SK-N-SH (cell line): Measurements from ENCODE around the gene TNFRSF19. TPM values are rescaled to one million over a fixed set of nuclear protein-coding genes. Genes with fewer than 3 reads are reported as not detected.

ENCODE experiments used
- CTCF ChIA-PET: fragments of 300-600, 350-600 bp; formaldehyde crosslinking; extraction: SDS; loops from one replicate; lab custom pipeline; 2021; lab: Yijun Ruan, JAX
- POLR2A ChIA-PET: fragments of 350-600 bp; sonication (Branson Sonifier 250); formaldehyde crosslinking; extraction: SDS; loops from one replicate; lab custom pipeline; 2020; ENCODE audit warnings: antibody characterized with exemption, inconsistent platforms; lab: Yijun Ruan, JAX
- DNase-seq: peaks from one replicate; pipeline ENCODE4 v3.0.0; 2012
- H2AFZ ChIP-seq: fragments of 200-600 bp; sonication (generic); 2 replicates; pipeline ENCODE4 v1.8.1; 2016; ENCODE audit warnings: antibody characterized with exemption, mild to moderate bottlenecking, low read depth
- H3F3A ChIP-seq: fragments of 200-600 bp; sonication (generic); replicated peaks from 2 replicates; pipeline ENCODE3; 2016; ENCODE audit warnings: antibody characterized with exemption, mild to moderate bottlenecking; ENCODE audit not compliant: insufficient read depth
- H3K27ac ChIP-seq, 2 experiments: fragments of 200-500 bp in 1 of 2; fragments of 200-600 bp in 1 of 2; sonication (Bioruptor generic) in 1 of 2; sonication (generic), shearing (Covaris generic) in 1 of 2; 2 replicates each; pipeline versions ENCODE4 v1.5.1 to v1.6.1; 2014 to 2016; ENCODE audit warnings: low read depth in 2 of 2, inconsistent platforms in 1 of 2, low read length in 1 of 2, mild to moderate bottlenecking in 1 of 2, mixed read lengths in 1 of 2
- H3K27me3 ChIP-seq: fragments of 200-600 bp; sonication (generic), shearing (Covaris generic); 2 replicates; pipeline ENCODE4 v1.6.1; 2016; ENCODE audit warnings: mixed run types; ENCODE audit not compliant: insufficient read depth
- H3K36me3 ChIP-seq, 2 experiments: fragments of 200-500 bp in 1 of 2; fragments of 200-600 bp in 1 of 2; sonication (Bioruptor generic) in 1 of 2; sonication (generic) in 1 of 2; replicated peaks in 1 of 2; 2 replicates each; pipeline versions ENCODE3 to v1.5.1; 2014 to 2016; ENCODE audit warnings: low read length in 1 of 2, mild to moderate bottlenecking in 1 of 2; ENCODE audit not compliant: insufficient read depth in 2 of 2, control insufficient read depth in 1 of 2
- H3K4me1 ChIP-seq, 2 experiments: fragments of 200-500 bp in 1 of 2; fragments of 200-600 bp in 1 of 2; sonication (Bioruptor generic) in 1 of 2; sonication (generic), shearing (Covaris generic) in 1 of 2; 2 replicates each; pipeline versions ENCODE4 v1.5.1 to v1.6.1; 2014 to 2016; ENCODE audit warnings: low read depth in 1 of 2, low read length in 1 of 2, mixed run types in 1 of 2; ENCODE audit not compliant: insufficient read depth in 2 of 2, control insufficient read depth in 1 of 2
- H3K4me2 ChIP-seq: fragments of 200-600 bp; sonication (generic), shearing (Covaris generic); 2 replicates; pipeline ENCODE4 v1.6.1; 2017; ENCODE audit warnings: mixed run types
- H3K4me3 ChIP-seq, 2 experiments: fragments of 200-500 bp in 1 of 2; fragments of 200-600 bp in 1 of 2; sonication (Bioruptor generic) in 1 of 2; sonication (generic), shearing (Covaris generic) in 1 of 2; 2 replicates each; pipeline versions ENCODE4 v1.5.1 to v1.8.1; 2014 to 2016; ENCODE audit warnings: low read depth in 2 of 2, inconsistent platforms in 1 of 2, low read length in 1 of 2, mild to moderate bottlenecking in 1 of 2, mixed read lengths in 1 of 2, moderate library complexity in 1 of 2
- H3K79me2 ChIP-seq: fragments of 200-600 bp; sonication (generic); 2 replicates; pipeline ENCODE4 v1.8.1; 2017; ENCODE audit warnings: mild to moderate bottlenecking; ENCODE audit not compliant: insufficient read depth
- H3K9ac ChIP-seq: fragments of 200-600 bp; sonication (generic); 2 replicates; pipeline ENCODE4 v1.6.1; 2017; ENCODE audit warnings: mixed run types
- H3K9me2 ChIP-seq: fragments of 200-600 bp; sonication (generic); 2 replicates; pipeline ENCODE4 v1.6.1; 2017; ENCODE audit warnings: mixed run types
- H3K9me3 ChIP-seq: fragments of 200-600 bp; sonication (generic); 2 replicates; pipeline ENCODE4 v1.6.1; 2017; ENCODE audit warnings: mixed run types, mild to moderate bottlenecking, moderate library complexity
- H4K20me1 ChIP-seq: fragments of 200-600 bp; sonication (generic); 2 replicates; pipeline ENCODE4 v1.6.1; 2017; ENCODE audit warnings: mild to moderate bottlenecking, mixed run types; ENCODE audit not compliant: insufficient read depth
- CHD2 ChIP-seq: fragments of 150-350 bp; IDR thresholded peaks from 2 replicates; pipeline ENCODE4 v1.6.1; 2018; ENCODE audit warnings: low read length; ENCODE audit not compliant: partially characterized antibody
- EP300 ChIP-seq, 2 experiments: IDR thresholded peaks; 2 replicates each; pipeline versions ENCODE4 v1.4.0 to v1.6.1; 2012; ENCODE audit warnings: borderline replicate concordance in 1 of 2, low read depth in 1 of 2, low read length in 1 of 2
- EZH2phosphoT487 ChIP-seq: fragments of 200-600 bp; sonication (generic); IDR thresholded peaks from 2 replicates; pipeline ENCODE4 v1.6.1; 2017; ENCODE audit warnings: low read depth, mixed run types, mild to moderate bottlenecking, antibody characterized with exemption, moderate library complexity, borderline replicate concordance
- FOSL2 ChIP-seq: IDR thresholded peaks from 2 replicates; pipeline ENCODE4 v1.4.0; 2012; ENCODE audit warnings: low read depth, mild to moderate bottlenecking, moderate library complexity, borderline replicate concordance
- FOXJ3 ChIP-seq: sonication (generic); formaldehyde crosslinking; IDR thresholded peaks from 2 replicates; pipeline ENCODE4 v1.5.1; 2020; ENCODE audit warnings: mild to moderate bottlenecking, missing genetic modification reagents
- FOXM1 ChIP-seq: IDR thresholded peaks from 2 replicates; pipeline ENCODE4 v1.4.0; 2012; ENCODE audit warnings: low read depth, mild to moderate bottlenecking
- JUND ChIP-seq: IDR thresholded peaks from 2 replicates; pipeline ENCODE4 v1.4.0; 2012
- RAD21 ChIP-seq: IDR thresholded peaks from 2 replicates; pipeline ENCODE4 v1.6.1; 2012; ENCODE audit warnings: mild to moderate bottlenecking, low read length
- SMC3 ChIP-seq: IDR thresholded peaks from 2 replicates; pipeline ENCODE4 v1.6.1; 2012; ENCODE audit warnings: low read depth, low read length, improper control_type of control experiment
- TCF12 ChIP-seq: IDR thresholded peaks from 2 replicates; pipeline ENCODE4 v1.4.0; 2012
- WGBS: methylation state at CpG from one replicate; pipeline ENCODE4 v1.1.6; 2017; ENCODE audit warnings: low lambda C conversion rate; 5-methylcytosine and 5-hydroxymethylcytosine counted together
- polyA plus RNA-seq, 3 experiments: library from polyadenylated mRNA; depleted of rRNA; stranded (reverse); fragments of >200 nt; gene quantifications; 2 replicates each; pipeline ENCODE4 v1.2.3, GENCODE V29; 2012
- TF ChIP-seq, protein P1 (sequence below): IDR thresholded peaks from 2 replicates; pipeline ENCODE4 v1.4.0; 2012; ENCODE audit warnings: low read depth
- TF ChIP-seq, protein P2 (sequence below): fragments of 150-350 bp; IDR thresholded peaks from 2 replicates; pipeline ENCODE4 v1.6.1; 2016; ENCODE audit warnings: mild to moderate bottlenecking, low read depth, low read length
- TF ChIP-seq, protein P3 (sequence below): IDR thresholded peaks from 2 replicates; pipeline ENCODE4 v1.4.0; 2012; ENCODE audit warnings: low read depth, borderline replicate concordance
- TF ChIP-seq, protein P4 (sequence below): fragments of 150-350 bp; IDR thresholded peaks from 2 replicates; pipeline ENCODE4 v1.6.1; 2017; ENCODE audit warnings: antibody characterized with exemption, low read length, low read depth, borderline replicate concordance

TNFRSF19 gene
- polyA plus RNA-seq, 1 of the 3 experiments (the other 2 are of a cell fraction), result 4.6 TPM

DNA sequence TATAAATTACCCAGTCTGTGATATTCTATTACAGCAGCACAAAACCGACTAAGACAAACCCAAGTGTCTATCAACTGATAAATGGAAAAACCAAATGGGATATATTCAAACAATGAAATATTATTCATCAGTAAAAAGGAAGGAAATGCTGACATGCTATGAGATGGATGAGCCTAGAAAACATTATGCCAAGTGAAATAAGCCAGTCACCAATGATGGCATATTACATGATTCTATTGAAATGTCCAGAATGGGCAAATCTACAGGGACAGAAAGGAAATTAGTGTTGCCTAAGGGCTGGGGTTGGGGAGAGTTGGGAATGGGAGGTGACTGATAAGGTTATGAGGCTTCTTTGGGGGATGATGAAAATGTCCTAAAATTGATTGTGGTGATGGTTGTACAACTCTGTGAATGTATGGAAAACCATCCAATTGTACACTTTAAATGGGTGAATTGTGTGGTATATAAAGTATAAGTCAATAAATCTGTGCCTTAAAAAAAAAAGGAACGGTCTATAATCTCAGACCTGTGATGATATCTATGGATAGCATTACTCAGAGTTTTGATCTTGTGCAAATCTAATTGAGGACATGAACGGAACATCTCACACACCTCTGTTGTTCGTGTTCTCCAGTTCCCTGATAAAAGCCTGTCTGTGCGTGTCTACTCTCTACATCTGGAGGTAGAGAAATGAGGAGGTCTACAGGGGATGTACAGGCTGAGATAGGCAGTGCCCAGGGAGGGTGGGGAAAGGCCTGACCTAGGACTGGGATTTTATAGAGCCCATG is 49.0 kb downstream of the TNFRSF19 start:
- H3K79me2 ChIP-seq, result no peaks in the 10 kb centered on the region
- H3K9ac ChIP-seq, result peak overlapping the region; percentile 32; the same call in 1 of the 2 replicates
- no peaks in the 10 kb centered on the region for H3K9me2 ChIP-seq
- no peaks in the 10 kb centered on the region for H3K9me3 ChIP-seq
- ChIA-PET CTCF (no interaction called here), POLR2A (no interaction called here)
- DNase-seq, result no peak
- H3K4me1 ChIP-seq, result peaks cover 3 to 20% of the 10 kb centered on the region in 2 experiments
- peak overlapping the region in 1 of 2 experiments; percentile 92; a peak in 2 of 4 replicates for H3K27ac ChIP-seq
- H3K27me3 ChIP-seq, result no peaks in the 10 kb centered on the region
- H3F3A ChIP-seq, result peaks cover 37% of the 10 kb centered on the region
- no peak overlapping the region for H3K4me2 ChIP-seq
- no peak overlapping the region for H2AFZ ChIP-seq
- peaks cover 0 to 17% of the 10 kb centered on the region in 2 experiments for H3K36me3 ChIP-seq
- no peak for TF ChIP-seq RAD21
- TF ChIP-seq TCF12, result 0 out of 2 replicates have a peak, but pooled peaks have one; percentile 11
- 83% methylated on average over 5 of the region's 5 CpGs for WGBS
- H3K4me3 ChIP-seq, result no peak overlapping the region
- H4K20me1 ChIP-seq, result no peaks in the 10 kb centered on the region

DNA sequence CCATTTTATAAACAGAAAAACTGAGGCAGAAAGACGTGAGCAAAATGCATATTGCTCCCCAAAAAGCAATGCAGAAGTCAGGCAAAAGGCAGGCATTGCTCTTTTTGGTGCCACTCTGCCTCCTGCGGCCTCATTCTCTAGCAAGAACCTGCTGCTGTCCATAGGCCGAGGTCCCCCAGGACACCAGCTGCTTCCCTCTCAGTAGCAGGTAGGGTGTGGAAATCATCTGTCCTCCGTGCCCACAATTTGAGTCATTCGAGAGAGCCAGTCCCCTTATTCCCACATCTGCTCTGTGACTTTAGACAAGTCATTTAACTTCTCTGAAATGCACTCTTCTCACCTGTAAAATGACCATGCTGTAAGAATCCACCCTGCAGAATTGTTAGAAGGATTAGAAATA is 50.0 kb downstream of the TNFRSF19 start:
- peak overlapping the region in 1 of 2 experiments; percentile 92; a peak in 2 of 4 replicates for H3K27ac ChIP-seq
- peaks cover 3 to 20% of the 10 kb centered on the region in 2 experiments for H3K4me1 ChIP-seq
- no peak overlapping the region for H3K4me2 ChIP-seq
- no peak overlapping the region for H2AFZ ChIP-seq
- H3F3A ChIP-seq, result peaks cover 37% of the 10 kb centered on the region
- H3K9ac ChIP-seq, result no peak overlapping the region
- no peaks in the 10 kb centered on the region for H4K20me1 ChIP-seq
- H3K27me3 ChIP-seq, result no peaks in the 10 kb centered on the region
- CTCF ChIA-PET, result interaction anchor here (0.8 kb wide), 1 partner anchor 42 kb away, joined by 3 read pairs; no protein-coding TSS in a partner anchor
- TF ChIP-seq FOXJ3 (CRISPR knock-in tag) (no peak), RAD21 (no peak), EZH2phosphoT487 (no peak), FOSL2 (no peak), JUND (no peak), SMC3 (no peak), CHD2 (no peak), FOXM1 (no peak), EP300 (IDR thresholded peaks at IDR 0.05; ENCODE audit: borderline replicate concordance in 1 of 2, low read depth in 1 of 2, low read length in 1 of 2) (no peak)
- TF ChIP-seq, protein P1, sequence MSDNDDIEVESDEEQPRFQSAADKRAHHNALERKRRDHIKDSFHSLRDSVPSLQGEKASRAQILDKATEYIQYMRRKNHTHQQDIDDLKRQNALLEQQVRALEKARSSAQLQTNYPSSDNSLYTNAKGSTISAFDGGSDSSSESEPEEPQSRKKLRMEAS, result no peak
- TF ChIP-seq, protein P2, sequence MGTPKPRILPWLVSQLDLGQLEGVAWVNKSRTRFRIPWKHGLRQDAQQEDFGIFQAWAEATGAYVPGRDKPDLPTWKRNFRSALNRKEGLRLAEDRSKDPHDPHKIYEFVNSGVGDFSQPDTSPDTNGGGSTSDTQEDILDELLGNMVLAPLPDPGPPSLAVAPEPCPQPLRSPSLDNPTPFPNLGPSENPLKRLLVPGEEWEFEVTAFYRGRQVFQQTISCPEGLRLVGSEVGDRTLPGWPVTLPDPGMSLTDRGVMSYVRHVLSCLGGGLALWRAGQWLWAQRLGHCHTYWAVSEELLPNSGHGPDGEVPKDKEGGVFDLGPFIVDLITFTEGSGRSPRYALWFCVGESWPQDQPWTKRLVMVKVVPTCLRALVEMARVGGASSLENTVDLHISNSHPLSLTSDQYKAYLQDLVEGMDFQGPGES, result no peak
- TF ChIP-seq, protein P3, sequence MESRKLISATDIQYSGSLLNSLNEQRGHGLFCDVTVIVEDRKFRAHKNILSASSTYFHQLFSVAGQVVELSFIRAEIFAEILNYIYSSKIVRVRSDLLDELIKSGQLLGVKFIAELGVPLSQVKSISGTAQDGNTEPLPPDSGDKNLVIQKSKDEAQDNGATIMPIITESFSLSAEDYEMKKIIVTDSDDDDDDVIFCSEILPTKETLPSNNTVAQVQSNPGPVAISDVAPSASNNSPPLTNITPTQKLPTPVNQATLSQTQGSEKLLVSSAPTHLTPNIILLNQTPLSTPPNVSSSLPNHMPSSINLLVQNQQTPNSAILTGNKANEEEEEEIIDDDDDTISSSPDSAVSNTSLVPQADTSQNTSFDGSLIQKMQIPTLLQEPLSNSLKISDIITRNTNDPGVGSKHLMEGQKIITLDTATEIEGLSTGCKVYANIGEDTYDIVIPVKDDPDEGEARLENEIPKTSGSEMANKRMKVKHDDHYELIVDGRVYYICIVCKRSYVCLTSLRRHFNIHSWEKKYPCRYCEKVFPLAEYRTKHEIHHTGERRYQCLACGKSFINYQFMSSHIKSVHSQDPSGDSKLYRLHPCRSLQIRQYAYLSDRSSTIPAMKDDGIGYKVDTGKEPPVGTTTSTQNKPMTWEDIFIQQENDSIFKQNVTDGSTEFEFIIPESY, result no peak
- TF ChIP-seq, protein P4, sequence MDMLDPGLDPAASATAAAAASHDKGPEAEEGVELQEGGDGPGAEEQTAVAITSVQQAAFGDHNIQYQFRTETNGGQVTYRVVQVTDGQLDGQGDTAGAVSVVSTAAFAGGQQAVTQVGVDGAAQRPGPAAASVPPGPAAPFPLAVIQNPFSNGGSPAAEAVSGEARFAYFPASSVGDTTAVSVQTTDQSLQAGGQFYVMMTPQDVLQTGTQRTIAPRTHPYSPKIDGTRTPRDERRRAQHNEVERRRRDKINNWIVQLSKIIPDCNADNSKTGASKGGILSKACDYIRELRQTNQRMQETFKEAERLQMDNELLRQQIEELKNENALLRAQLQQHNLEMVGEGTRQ, result no peak
- H3K9me3 ChIP-seq, result no peaks in the 10 kb centered on the region
- 92% methylated on average over 5 of the region's 5 CpGs for WGBS
- H3K36me3 ChIP-seq, result peaks cover 0 to 17% of the 10 kb centered on the region in 2 experiments
- no peak overlapping the region for H3K4me3 ChIP-seq
- H3K79me2 ChIP-seq, result no peaks in the 10 kb centered on the region
- POLR2A ChIA-PET, result no interaction called here
- DNase-seq, result no peak
- no peaks in the 10 kb centered on the region for H3K9me2 ChIP-seq
